ENCODE results near the gene PRDM5. TPM values are rescaled to one million over a fixed set of nuclear protein-coding genes. Genes with fewer than 3 reads are reported as not detected.

The PRDM5 gene
- total and polyA plus RNA-seq, 2 of the 13 experiments (the other 11 are each of a cell fraction or from before 2014, with no cell fraction given), result not detected

GRCh38 chr4:120667102-120667501 lies 255.4 kb downstream of the PRDM5 start:
- no peak for DNase-seq (ENCODE audit: low spot score)
- no peak for ATAC-seq
- TF ChIP-seq ZNF382 (CRISPR knock-in tag; IDR thresholded peaks at IDR 0.05; ENCODE audit: borderline replicate concordance), result no peak
- no peak for TF ChIP-seq FOXO4 (CRISPR knock-in tag; conservative IDR thresholded peaks at IDR 0.05)
- TF ChIP-seq, protein P1, sequence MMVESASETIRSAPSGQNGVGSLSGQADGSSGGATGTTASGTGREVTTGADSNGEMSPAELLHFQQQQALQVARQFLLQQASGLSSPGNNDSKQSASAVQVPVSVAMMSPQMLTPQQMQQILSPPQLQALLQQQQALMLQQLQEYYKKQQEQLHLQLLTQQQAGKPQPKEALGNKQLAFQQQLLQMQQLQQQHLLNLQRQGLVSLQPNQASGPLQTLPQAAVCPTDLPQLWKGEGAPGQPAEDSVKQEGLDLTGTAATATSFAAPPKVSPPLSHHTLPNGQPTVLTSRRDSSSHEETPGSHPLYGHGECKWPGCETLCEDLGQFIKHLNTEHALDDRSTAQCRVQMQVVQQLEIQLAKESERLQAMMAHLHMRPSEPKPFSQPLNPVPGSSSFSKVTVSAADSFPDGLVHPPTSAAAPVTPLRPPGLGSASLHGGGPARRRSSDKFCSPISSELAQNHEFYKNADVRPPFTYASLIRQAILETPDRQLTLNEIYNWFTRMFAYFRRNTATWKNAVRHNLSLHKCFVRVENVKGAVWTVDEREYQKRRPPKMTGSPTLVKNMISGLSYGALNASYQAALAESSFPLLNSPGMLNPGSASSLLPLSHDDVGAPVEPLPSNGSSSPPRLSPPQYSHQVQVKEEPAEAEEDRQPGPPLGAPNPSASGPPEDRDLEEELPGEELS (CRISPR knock-in tag; IDR thresholded peaks at IDR 0.05), result no peak
- no peak for TF ChIP-seq HOXA7 (CRISPR knock-in tag; IDR thresholded peaks at IDR 0.05)
- TF ChIP-seq NFKBIZ (CRISPR knock-in tag; IDR thresholded peaks at IDR 0.05), result no peak
- no peak for TF ChIP-seq ZNF549 (CRISPR knock-in tag; IDR thresholded peaks at IDR 0.05)
- TF ChIP-seq TBX2 (CRISPR knock-in tag; IDR thresholded peaks at IDR 0.05; ENCODE audit: borderline replicate concordance), result no peak
- TF ChIP-seq SMC3 (IDR thresholded peaks at IDR 0.05; ENCODE audit: low read length), result no peak
- no peak for TF ChIP-seq ZNF562 (CRISPR knock-in tag; IDR thresholded peaks at IDR 0.05; ENCODE audit: borderline replicate concordance)
- TF ChIP-seq PAWR (CRISPR knock-in tag; IDR thresholded peaks at IDR 0.05; ENCODE audit: borderline replicate concordance), result no peak
- no peak for TF ChIP-seq ZNF619 (CRISPR knock-in tag; IDR thresholded peaks at IDR 0.05)
- TF ChIP-seq SP140L (CRISPR knock-in tag; IDR thresholded peaks at IDR 0.05; ENCODE audit: borderline replicate concordance), result no peak
- TF ChIP-seq, protein P2, sequence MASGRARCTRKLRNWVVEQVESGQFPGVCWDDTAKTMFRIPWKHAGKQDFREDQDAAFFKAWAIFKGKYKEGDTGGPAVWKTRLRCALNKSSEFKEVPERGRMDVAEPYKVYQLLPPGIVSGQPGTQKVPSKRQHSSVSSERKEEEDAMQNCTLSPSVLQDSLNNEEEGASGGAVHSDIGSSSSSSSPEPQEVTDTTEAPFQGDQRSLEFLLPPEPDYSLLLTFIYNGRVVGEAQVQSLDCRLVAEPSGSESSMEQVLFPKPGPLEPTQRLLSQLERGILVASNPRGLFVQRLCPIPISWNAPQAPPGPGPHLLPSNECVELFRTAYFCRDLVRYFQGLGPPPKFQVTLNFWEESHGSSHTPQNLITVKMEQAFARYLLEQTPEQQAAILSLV (CRISPR knock-in tag; IDR thresholded peaks at IDR 0.05; ENCODE audit: borderline replicate concordance), result no peak
- TF ChIP-seq ZMYM2 (CRISPR knock-in tag; IDR thresholded peaks at IDR 0.05), result no peak
- TF ChIP-seq, protein P3, sequence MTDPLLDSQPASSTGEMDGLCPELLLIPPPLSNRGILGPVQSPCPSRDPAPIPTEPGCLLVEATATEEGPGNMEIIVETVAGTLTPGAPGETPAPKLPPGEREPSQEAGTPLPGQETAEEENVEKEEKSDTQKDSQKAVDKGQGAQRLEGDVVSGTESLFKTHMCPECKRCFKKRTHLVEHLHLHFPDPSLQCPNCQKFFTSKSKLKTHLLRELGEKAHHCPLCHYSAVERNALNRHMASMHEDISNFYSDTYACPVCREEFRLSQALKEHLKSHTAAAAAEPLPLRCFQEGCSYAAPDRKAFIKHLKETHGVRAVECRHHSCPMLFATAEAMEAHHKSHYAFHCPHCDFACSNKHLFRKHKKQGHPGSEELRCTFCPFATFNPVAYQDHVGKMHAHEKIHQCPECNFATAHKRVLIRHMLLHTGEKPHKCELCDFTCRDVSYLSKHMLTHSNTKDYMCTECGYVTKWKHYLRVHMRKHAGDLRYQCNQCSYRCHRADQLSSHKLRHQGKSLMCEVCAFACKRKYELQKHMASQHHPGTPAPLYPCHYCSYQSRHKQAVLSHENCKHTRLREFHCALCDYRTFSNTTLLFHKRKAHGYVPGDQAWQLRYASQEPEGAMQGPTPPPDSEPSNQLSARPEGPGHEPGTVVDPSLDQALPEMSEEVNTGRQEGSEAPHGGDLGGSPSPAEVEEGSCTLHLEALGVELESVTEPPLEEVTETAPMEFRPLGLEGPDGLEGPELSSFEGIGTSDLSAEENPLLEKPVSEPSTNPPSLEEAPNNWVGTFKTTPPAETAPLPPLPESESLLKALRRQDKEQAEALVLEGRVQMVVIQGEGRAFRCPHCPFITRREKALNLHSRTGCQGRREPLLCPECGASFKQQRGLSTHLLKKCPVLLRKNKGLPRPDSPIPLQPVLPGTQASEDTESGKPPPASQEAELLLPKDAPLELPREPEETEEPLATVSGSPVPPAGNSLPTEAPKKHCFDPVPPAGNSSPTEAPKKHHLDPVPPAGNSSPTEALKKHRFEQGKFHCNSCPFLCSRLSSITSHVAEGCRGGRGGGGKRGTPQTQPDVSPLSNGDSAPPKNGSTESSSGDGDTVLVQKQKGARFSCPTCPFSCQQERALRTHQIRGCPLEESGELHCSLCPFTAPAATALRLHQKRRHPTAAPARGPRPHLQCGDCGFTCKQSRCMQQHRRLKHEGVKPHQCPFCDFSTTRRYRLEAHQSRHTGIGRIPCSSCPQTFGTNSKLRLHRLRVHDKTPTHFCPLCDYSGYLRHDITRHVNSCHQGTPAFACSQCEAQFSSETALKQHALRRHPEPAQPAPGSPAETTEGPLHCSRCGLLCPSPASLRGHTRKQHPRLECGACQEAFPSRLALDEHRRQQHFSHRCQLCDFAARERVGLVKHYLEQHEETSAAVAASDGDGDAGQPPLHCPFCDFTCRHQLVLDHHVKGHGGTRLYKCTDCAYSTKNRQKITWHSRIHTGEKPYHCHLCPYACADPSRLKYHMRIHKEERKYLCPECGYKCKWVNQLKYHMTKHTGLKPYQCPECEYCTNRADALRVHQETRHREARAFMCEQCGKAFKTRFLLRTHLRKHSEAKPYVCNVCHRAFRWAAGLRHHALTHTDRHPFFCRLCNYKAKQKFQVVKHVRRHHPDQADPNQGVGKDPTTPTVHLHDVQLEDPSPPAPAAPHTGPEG (CRISPR knock-in tag; IDR thresholded peaks at IDR 0.05), result no peak

More at GRCh38 chr4:120667102-120667501, 255.4 kb downstream of the PRDM5 start:
- no peak overlapping the region for H3K9ac ChIP-seq (ENCODE audit: insufficient read depth, low read depth, low read length)
- ChIA-PET POLR2A (no interaction called here), CTCF (ENCODE audit: low intra/inter-chr PET ratio, low total read pairs) (no interaction called here)
- no peaks in the 10 kb centered on the region for H4K20me1 ChIP-seq (ENCODE audit: insufficient read depth, low read length)
- intact Hi-C loops (cut with micrococcal nuclease; ENCODE audit: unreplicated experiment), result no loop called here
- no peak overlapping the region for H3K27ac ChIP-seq (ENCODE audit: extremely low read length, insufficient read depth, low read length)
- H2AFZ ChIP-seq (ENCODE audit: low read length), result no peak overlapping the region
- no peak for FAIRE-seq
- in situ Hi-C loops (cut with HindIII; ENCODE audit: extremely low pct_ligation_motif_present, low pct_unique_long_range_greater_than_20kb), result no loop called here
- BruUV-seq (replicated peaks), result no TSS peak
- H3K9me3 ChIP-seq (ENCODE audit: low read length), result no peaks in the 10 kb centered on the region
- H3K79me2 ChIP-seq (ENCODE audit: insufficient read depth, low read length), result no peaks in the 10 kb centered on the region
- no peak overlapping the region for H3K4me3 ChIP-seq (replicated peaks in 1 of 3; ENCODE audit: insufficient read depth in 1 of 3, low read depth in 2 of 3, low read length in 3 of 3)
- WGBS (ENCODE audit: low lambda C conversion rate), result 2% methylated on average over 3 of the region's 3 CpGs
- H3K36me3 ChIP-seq (replicated peaks in 1 of 2; ENCODE audit: control insufficient read depth in 1 of 2, insufficient read depth in 2 of 2, low read length in 2 of 2), result no peaks in the 10 kb centered on the region
- no peak overlapping the region for H3K4me2 ChIP-seq (ENCODE audit: low read depth, low read length)
- no peaks in the 10 kb centered on the region for H3K27me3 ChIP-seq (ENCODE audit: control insufficient read depth in 1 of 2, insufficient read depth in 2 of 2, low read length in 2 of 2)
- H3K4me1 ChIP-seq (ENCODE audit: insufficient read depth, low read length), result no peaks in the 10 kb centered on the region
